Stimulated activated CD8-positive, alpha-beta memory T cell treated with anti-CD3 and anti-CD28 coated beads, Interleukin-7, amount 100 ng/mL, for 48 hours (primary cell): Measurements from ENCODE around the gene MEGF9.

Experiments
- DNase-seq, 2 donors: peaks; one replicate each; pipeline ENCODE4 v3.0.0-alpha.2; 2020; ENCODE audit warnings: low read depth in 1 of 2; ENCODE audit errors: extremely low read depth in 1 of 2

Gene MEGF9

DNA sequence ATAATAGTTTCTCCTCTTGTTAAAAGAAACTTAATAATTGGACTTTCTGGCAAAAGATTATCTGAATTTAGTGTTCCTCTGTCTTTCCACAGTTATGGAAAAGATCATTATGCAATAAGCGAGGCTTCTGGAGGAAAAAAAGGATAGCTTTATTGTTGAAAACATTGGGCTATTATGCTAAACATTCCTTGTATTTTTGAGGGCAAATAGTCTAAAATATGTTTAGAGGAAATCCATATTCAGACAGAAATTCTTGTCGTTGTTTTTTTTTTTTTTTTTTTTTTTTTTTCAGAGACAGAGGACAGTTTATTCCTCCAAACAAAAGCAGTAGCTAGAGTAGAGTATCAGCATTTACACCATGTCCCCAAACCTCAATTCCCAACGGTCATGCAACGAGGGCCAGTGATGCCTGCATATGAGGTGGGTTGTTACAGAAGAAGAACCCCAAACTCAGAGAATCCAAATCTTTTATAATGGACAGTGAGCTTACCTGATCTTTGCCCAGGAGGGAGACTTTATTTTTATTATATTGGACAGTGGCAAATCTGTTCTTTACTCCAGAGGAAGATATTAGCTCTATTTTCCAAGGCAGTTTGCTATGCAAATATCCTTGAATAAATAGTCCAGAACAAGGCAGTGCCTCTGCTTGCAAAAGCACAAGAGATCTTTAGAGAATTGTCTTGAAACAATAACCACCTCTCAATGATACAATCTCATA is 85.9 kb downstream of the MEGF9 start:
- DNase-seq, result no peak

DNA sequence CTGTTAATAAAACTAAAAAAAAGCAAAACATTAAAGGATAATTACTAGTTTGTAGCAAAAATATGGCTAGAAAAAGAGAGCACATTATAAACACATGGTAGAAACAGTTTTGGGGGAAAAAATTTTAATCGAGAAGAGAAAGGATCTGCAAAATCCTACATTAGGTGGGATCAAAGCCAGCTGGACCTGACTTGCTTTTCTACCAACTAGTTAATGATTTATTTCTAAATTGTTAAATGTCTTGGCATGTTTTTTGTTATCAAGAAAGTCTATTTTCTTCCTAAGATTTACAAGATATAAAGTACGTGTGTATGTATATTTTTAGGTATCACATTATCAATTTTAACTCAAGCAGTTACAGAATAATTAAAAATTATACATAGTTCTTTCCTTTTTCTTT is 87.2 kb downstream of the MEGF9 start:
- DNase-seq, result no peak

- no peak for DNase-seq
These were observed 87.8 kb downstream of the MEGF9 start for GRCh38 chr9:120626512-120626911.

GRCh38 chr9:120625222-120625621 is 89.0 kb downstream of the MEGF9 start:
- no peak for DNase-seq

DNA sequence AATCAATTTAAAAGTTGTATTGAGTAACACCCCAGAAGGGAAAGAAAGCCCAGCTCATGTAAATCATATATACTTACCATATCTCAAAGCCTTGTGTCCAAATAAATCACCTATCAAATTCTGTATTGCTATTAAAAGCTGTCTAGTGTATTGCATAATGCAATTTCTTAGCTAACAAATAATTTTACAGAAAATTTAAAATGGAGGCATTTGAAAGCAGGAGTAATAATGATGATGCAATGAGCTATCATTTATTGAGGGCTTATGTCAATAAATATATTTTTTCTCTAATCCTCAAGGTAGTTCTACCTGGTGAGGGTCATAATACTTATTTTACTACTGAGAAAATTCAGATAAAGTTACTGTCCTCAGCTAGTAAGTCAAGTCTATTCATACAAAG is 91.5 kb downstream of the MEGF9 start:
- DNase-seq, result no peak

DNA sequence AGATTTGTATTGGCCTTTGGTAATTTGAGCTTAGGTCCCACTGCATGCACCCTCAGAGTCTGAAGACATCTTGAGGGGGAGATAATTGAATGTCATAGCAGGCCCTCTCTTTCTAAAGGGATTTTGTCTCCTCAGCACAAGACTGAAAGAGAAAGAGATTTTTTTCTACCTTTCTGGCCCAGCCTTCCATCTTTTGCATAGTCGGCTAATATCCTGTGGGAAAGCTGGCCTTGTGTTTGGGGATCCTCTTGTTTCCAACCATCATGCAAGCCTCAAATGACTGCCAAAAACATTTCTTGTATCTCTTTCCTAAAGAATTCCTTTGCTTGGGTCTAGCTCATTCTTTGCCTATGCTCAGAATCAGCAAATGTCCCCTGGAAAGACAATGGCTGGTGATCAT is 92.3 kb downstream of the MEGF9 start:
- DNase-seq, result no peak

DNA sequence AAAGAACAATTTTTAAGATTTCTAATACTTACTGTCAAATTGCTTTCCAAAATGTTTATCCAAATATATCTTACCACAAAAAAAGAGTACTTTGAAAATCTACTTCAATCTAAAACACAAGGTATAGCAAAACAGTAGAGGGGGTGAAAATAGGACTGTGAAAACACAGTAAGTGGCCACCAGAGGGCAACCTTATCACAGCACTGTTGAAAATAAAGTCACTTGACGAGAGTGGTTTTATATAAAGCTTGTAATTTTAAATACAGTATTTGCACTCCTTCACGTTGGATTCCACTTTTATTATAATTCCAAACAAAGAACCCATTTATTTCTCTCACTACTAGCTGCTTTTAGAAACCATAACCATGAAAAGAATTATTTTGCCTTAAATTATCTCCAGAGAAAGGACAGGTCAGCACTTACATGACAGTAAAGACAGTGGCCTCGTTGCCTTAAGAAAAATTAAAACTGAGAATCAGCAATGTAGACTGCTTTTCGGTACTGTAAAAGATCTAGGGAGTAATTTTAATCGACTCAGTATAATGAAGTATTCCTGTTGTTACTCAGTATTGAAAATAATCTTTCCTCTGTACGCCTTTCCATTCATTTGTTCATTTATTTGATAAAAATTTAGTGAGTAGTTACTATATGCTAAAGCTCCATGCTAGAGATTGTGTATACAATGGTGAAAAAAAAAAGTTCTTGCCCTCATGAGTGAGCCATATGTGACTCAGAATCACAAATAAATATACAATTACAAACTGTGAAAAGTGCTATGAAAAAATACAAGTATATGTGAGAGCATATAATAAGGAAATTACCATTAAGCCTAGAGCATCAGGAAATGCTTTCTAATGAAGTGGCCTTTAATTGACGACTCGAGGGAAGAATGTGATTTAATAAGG is 94.3 kb downstream of the MEGF9 start:
- peak; percentile 5 to 26 for DNase-seq

GRCh38 chr9:120616966-120617935 is 97.0 kb downstream of the MEGF9 start:
- DNase-seq, result no peak

DNA sequence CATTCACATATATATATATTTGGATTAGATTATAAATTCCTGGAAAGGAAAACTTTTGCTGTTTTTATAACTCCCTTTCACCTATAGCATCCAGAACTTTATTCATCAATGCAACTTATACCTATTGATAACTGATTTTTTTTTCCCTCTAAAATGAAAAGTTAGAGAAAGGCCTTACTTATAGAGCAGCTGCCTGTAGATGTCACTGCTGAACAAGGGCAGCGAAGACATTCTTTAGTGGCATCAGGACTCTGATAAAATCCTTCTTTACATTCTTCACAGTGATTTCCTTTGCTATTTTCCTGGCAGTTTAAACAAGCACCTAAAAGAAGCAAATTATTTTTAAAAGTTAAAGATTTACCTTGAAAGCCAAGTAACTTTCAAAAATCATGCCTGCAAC is 102.1 kb downstream of the MEGF9 start:
- no peak for DNase-seq

DNA sequence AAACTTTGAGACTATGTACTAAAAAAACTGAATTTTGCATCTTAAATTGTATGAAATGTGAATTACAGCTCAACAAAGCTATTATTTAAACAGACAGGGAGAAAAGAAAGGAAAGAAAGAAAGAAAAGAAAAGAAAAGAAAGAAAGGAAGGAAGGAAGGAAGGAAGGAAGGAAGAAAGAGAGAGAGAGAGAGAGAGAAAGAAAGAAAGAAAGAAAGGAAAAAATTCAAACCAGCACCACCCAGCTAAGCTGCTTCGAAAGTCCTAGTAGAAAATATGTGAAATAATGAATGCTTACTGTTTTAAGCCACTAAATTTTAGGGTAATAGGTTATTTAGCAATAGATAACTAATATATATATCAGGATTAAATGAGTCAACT is 102.6 kb downstream of the MEGF9 start:
- no peak for DNase-seq

DNA sequence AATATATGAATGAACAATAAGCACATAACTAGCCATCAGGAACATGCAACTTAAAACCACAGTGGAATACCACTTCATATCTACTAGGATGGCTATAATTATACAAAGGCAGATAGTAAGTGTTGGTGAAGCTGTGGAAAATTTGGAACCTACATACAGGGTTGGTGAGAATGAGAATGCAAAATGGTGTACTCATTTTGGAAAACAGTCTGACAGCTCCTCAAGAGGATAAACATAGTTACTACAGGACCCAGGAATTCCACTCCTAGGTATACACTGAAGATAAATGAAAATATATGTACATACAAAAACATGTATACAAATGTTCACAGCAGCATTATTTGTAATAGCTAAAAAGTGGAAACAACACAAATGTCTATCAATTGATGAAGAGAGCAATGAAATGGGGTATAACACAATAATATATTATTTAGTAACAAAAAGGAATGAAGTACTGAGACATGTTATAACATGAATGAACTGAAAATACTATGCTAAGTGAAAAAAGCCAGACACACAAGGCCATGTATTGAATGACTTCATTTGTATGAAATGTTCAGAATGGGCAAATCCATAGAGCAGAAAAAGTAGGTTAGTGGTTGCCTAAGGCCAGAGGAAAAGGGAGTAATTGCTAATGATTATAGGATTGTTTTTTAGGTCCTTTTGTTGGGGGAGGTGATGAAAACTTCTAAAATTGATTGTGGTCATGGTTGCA is 103.1 kb downstream of the MEGF9 start:
- no peak for DNase-seq

DNA sequence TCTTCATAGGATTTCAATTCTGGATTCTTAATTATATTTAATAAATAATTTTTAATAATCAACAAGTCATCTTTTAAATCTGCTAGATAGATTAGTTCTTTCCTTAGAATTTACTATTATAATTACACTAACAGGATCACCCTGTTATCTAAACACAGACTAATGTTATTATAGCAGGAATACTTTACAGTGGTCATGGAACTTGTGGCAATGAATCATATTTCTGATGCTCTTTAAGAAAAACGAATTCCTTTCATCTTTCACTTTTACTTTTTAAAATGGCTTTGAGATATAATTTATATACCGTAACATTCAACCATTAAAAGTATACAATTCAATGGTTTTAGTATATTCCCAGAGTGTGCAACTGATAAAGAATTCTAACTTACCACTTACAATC is 104.6 kb downstream of the MEGF9 start:
- DNase-seq, result no peak

DNA sequence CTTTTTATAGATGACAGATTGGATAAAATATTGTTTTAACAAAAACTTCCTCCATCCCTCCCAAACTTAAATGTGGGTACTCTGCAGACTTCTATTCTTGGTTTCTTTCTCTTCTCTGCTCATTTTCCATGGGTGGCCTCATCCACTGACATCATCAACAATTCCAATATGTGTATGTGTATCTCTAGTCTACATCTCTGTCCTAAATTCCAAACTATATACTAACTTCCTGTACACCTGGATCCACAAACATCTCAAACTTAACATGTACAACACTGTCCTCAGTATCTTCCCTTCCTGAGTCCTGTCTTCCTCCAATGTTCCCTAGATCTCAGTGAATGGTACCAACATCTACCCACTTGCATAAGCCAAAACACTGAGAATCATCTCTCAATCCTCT is 105.8 kb downstream of the MEGF9 start:
- no peak for DNase-seq

GRCh38 chr9:120603591-120603990 is 110.7 kb downstream of the MEGF9 start:
- DNase-seq, result no peak

- no peak for DNase-seq
These were observed 111.3 kb downstream of the MEGF9 start for GRCh38 chr9:120603010-120603409.

GRCh38 chr9:120593955-120594277 is 120.4 kb downstream of the MEGF9 start:
- DNase-seq, result no peak

- DNase-seq, result no peak
These were observed 120.9 kb downstream of the MEGF9 start for GRCh38 chr9:120593250-120593954.

DNA sequence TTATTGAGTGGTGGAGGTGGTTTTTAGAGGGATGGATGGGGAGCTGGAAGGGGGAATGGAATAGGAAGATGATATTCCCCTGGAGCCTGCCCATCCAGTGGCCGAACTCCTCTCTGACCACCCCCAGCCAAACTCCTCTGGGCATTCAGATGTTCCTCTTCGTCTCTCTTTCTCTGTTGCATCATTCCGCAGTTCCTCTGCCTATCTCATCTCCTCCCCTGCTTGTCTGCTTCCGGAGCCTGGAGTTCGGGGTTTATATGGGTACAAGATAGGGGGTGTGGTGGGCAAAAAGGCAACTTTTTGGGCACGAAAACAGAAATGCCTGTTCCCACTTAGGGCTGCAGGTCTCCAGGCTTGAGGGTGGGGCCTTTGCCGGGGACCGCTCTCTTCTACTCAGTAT is 122.1 kb downstream of the MEGF9 start:
- DNase-seq, result no peak

DNA sequence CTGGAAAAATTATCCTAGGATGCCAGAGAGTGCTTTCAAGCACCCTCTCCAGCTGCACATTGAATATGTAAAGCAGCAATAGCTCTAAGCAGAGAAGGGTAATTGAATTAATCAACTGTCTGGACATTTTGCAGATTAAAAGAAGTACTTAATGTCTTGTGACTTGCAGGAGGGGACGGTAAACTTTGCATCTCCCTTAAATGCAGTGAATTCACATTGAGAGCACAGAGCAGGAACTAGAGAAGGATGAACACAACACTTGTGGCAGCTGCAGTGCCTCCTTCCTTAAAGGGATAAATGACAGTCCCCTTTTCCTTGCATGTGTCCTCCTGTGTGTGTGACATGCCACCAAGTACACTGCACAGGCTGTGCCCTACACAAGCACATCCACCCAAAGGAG is 126.9 kb downstream of the MEGF9 start:
- no peak for DNase-seq

DNA sequence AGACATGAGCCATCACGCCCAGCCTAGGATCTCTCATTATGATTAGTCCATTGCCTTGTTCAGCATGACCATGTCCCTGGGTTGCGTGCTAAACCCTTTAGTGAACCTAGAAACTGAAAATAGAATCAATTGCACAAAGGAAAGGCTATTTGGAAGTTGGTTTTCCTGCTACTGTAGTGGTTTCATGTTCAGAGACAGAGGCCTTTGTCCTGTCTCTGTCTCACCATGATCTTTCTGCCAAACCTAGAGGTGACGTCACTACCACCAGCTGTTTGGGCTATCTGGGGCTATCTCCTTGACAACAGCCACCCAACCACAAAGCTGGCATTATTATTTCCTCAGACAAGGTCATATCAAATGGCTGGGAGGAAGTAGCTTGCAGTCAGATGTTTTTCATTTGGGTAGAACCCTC is 130.3 kb downstream of the MEGF9 start:
- peak in 1 of 2 donors; percentile 22 for DNase-seq
